ENCODE results near the gene SLC26A8. TPM values are rescaled to one million over a fixed set of nuclear protein-coding genes. Genes with fewer than 3 reads are reported as not detected.
A peak's percentile ranks its signal among the peaks of the same experiment; 100 is the strongest.
"Not testable (repeated sequence)": the region's sequence is repeated elsewhere in the genome, so short reads cannot be mapped to it uniquely, and the experiment has no call there.

The SLC26A8 gene
- total RNA-seq, 1 donor from 2014 or later, result 0.20 TPM

DNA sequence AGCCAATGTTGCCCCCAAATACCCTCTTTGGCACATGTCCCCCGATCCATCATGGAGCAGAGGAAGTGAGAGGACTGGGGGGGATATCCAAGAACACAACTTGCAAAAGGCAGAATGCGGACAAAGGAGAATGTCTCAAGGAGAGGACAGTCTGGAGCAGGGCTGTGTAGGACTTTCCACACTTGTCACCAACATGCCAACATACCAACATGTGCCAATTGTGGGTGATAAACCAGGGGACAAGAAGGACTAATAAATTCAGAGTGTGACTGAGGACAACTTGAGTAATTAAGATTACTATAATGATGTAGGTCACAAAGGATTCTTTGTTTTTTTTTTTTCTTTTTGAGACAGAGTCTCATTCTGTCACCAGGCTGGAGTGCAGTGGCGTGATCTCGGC lies 8.8 kb downstream of the SLC26A8 start:
- DNase-seq, result no peak

DNA sequence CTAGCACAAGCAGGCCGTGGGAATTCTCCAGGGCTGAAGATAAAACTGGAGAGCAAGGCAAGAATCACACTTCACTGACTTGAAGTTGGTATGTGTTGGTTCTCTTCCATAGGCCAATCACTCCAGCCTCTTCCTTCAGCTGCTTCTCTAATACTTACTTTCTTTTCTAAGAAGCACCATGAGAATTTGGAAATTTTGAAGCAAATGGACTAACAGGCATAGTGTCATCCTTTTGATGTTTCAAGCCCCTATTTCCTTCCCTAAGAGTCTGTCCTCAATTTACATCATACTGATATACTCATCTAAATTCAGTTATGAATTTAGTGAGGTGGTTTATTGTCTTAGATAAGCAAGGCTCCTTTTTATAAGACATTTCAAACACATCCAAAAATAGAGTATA lies 24.0 kb downstream of the SLC26A8 start:
- DNase-seq, result no peak

DNA sequence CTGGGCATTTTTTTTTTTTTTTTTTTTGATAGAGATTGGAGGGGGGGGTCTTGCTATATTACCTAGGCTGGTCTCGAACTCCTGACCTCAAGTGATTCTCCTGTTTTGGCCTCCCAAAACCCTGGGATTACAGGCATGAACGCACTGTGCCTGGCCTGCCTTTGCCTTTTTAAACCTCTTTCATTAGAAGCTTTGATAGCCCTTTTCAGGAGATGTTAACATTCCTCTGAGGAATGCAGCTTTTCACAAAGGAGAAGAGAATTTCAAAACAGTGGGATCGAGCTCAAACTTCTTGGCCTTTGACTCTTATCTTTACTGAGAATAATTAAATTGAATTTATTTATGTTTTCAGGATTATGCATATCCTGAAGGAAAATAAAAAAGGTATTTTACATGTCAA lies 31.3 kb downstream of the SLC26A8 start:
- DNase-seq, result no peak

DNA sequence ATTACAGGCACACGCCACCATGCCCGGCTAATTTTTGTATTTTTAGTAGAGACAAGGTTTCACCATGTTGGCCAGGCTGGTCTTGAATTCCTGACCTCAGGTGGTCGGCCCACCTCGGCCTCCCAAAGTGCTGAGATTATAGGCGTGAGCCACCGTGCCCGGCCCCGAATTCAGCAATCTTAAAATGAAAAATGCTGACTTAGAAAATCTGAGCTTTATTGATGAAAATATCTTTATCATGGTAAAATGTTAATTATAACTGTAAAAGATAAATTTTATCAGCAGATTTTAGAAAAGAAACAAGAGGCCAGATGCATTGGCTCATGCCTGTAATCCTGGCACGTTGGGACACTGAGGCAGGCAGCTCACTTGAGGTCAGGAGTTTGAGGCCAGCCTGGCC lies 36.4 kb downstream of the SLC26A8 start:
- DNase-seq, result not testable (repeated sequence)

DNA sequence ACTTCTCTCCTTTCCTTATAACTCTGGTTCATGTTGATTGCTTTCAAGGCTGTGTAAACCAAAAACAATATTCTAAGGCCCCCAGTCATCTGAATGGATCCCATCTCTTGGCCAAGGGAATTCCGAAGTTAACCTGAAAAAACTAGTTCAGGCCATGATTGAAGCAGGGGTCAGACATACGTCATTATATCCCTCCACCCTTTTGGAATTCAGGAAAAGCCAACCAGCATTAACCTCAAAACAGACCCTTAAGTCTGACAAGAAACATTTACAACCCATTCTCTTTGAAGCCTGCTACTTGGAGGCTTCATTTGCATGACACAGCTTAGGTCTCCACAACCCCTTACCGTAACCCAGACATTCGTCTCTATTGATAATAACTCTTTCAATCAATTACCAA lies 39.7 kb downstream of the SLC26A8 start:
- no peak for DNase-seq

DNA sequence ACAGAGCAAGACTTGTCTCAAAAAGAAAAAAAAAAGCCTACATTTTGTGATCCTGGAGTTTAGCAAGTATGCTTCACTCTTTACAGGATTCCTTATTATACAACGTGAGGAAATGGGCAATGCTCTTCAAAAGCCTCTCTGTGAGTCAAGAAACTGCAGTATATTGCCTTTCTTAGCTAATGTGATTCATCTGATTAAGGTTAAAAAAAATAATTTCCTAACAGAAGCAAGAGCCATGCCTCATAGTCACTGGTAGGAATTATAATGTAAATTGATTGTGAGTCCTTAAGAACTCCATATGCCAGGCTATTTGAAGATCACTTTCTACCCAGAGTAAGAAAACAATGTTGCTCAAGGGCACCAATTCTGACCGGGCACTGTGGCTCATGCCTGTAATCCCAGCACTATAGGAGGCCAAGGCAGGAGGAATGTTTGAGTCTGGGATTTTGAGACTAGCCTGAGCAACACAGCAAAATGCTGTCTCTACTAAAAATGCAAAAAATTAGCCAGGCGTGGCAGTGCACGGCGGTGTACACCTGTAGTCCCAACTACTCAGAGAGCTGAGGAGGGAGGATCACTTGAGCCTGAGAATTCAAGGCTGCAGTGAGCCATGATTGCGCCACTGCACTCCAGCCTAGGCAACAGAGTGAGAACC lies 43.3 kb downstream of the SLC26A8 start:
- no peak for DNase-seq

DNA sequence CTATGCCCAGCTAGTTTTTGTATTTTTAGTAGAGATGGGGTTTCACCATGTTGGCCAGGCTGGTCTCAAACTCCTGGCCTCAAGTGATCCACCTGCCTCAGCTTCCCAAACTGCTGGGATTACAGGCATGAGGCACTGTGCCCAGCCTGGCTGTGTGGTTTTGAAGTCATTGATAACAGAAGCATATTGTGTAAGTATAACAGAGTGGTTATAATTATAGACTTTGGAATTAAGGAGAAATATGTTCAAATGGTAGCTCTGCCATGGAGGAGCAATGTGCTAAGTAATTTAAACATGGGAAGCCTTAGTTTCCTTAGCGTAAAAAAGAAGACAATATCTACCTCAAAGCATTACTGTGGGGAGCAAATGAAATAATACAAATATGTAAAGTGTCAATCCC lies 44.3 kb downstream of the SLC26A8 start:
- not testable (repeated sequence) for DNase-seq

DNA sequence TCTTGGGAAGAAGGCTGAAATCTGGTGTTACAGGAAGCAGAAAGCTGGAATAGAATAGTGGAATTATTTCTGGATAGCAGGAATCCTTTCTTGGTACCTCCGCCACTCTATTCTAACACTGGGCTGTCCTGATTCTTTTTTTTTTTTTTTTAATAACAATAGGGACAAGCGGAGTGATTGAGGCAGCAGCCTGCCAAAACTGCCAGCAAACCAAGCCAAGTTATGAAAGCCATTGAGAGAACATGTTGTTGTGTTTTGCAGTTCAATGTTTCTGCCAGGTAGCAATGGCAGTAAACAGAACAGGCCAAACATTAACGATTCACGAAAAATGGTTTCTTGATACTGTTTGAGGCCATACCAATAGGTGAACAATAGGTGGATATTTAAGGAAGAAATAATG lies 47.1 kb downstream of the SLC26A8 start:
- no peak for DNase-seq

DNA sequence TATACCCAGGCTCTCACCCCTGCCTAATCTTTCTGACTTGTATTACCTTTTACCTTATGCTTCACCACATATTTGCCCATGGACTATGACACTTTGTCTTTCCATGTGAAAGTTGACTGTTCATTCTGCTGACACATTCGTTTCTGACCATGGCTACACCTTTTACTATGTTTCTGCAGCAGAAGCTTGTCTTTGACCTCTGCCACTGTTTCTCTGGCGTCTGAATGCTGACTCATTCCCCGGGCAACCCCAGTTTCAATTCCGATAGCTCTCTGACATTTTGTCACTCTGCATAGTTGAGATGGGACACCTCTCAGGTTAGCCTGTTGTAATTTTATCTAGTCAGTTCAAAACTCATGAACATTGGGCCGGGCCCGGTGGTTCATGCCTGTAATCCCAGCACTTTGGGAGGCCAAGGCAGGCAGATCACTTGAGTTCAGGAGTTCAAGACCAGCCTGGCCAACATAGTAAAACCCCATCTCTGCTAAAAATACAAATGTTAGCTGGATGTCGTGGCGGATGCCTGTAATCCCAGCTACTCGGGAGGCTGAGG lies 50.7 kb downstream of the SLC26A8 start:
- DNase-seq, result no peak

DNA sequence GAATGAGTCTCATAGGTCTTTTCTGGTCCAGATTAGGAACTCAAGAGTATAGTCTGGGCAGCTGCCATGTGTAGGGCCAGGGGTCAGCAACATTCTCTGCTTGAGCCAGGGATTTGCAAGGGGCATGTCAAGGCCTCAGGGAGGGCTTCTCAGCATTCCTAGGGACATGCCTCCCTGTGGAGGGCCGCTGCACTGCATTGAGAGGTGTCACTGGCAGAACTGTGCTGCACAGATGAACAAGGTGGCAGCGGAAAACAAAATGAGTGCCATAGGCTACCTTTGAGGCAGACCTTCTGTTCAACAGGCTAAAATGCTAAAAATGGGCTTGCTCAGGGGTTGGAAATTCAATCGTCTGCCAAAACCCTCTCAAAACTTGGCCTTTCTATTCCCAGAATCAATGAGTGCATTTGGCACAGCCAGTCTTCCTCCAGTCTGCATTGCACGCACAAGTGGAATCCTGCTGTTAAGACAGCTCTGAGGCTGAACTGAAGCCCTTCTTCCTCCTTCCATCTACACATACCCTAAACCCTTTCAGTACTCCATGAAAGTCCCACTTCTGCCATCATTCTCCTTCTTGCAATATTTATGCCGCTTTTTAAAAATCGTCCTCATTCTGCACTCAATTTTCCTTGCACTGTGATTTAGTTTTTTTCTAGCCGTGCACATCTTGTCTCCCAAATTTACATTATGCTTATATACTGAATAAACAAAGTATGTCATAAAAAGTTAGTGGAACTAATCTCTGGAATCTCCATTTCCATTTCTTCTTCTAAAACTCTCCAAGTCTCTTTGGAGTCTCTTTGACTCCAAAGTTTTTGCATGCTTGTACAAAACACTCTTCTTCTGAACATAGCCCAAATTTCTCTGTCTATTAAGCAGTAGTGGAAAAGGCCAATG lies 51.7 kb downstream of the SLC26A8 start:
- peak; percentile 29 for DNase-seq

DNA sequence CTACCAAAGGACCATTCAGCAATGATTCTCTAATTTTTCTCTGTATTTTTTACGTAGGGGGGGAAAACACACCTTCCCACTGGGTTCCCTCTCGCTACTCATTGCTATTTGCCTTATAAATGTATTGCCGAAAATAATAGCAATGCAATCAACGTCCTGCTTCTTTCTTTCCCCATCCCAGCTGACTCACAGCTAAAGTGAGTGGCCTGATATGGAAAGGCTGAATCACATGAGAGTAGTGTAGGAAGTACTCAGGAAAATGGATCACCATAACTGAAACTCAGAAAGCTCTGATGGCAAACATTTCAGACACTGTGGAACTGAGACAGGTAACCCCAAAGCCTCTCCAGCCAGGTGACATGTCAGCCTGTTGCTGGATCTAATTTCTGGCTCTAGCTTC lies 54.3 kb downstream of the SLC26A8 start:
- DNase-seq, result no peak

DNA sequence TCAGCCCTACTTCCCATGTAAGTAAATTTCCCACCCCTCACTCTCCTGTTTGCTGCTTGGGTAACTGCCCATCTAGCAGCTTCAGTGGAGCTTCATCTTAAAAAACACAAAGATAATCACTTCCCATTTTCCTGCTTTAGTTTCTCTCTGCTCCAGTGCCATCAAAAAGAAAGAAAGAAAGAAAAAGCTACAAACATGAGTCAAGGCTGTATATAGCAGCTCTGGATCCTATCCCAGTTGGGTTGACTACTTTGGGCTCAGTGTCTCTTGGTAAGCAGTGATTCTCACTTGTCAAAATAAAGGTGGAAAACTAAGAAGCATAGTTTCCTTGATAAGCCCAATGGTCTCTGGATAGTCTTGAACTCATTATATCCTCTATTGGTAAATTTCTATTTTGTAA lies 54.8 kb downstream of the SLC26A8 start:
- DNase-seq, result no peak

DNA sequence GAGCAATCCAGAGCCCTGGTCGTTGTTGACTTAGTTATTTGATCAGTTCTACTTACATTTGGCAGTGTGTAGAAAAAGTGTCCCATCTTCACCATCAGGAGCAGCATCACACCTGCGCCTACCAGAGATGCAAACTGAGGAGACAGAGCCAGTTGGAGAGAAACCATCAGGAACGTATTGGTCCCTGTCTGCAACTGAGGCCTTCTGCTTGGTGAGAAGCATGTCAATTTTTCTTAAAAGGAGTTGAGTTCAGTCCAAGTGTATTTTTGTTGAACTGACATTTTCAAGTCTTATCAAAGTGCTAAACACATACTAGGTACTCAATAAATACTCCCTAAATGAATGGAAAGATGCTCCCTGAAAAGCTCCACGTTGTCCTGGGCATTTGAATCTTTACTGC lies 55.6 kb downstream of the SLC26A8 start:
- DNase-seq, result no peak

DNA sequence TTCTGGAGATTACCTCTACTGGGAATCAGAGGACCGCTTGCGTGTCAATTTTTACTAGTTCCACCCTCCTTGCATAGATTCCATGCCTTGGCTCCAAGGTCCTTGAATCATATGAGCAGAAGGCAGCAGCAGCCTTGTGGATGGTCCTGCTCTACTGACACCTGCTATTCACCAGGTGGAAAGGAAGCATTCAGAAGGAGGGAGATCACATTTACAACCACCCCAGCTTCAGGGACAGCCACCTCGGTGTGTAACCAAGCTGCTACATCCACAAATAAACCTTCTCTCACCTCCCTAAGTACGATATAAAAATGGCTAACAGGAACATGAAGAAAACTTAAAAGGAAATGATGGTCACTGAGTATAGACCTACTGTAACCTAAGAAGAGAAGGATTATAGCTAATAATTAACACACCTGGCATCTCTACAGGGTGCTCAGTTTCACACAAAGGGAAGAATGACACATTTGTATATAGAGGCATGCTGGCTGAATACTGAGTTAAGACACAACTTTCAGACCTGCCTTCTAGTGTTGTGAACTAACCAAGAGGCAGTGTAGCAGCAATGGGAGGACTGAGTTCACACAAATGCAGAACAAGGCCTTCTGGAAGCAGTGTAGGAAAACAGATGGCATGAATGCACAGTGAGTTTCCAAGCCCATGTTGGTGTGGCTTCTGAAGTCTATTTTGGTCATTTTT lies 57.2 kb downstream of the SLC26A8 start:
- DNase-seq, result no peak

DNA sequence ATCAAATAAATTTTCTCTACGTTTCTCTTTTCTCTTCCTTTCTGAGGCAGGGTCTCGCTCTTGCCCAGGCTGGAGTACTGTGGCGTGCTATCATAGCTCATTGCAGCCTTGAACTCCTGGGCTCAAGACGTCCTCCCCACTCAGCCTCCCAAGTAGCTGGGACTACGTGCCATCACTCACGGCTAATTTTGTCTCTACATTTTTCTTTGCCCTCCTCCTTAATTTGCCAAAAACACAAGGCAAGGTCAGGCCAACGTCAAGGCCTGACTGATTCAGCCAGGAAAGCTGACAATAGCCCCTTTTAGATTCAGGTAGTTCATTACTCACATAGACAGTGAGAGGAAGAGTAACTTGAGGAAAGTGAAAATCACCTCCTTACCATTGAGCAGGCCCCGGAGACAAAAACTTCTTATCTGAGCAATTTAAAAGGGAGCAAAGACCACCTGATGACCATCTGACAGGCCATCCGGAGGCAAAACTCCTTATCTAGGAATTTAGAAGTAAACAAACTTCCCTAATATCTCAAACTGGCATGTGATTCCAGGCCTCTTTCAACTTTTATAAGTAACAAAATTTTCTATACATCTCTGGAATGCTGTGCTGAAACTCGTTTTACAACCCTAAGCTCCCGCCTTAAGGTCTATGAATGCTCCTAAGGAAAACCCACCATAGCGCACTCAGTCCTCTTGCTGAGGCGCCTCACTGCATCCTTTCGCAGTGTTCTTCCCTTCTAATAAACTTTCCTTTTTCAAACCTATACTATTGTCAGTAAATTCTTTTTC lies 61.5 kb downstream of the SLC26A8 start:
- no peak for DNase-seq

DNA sequence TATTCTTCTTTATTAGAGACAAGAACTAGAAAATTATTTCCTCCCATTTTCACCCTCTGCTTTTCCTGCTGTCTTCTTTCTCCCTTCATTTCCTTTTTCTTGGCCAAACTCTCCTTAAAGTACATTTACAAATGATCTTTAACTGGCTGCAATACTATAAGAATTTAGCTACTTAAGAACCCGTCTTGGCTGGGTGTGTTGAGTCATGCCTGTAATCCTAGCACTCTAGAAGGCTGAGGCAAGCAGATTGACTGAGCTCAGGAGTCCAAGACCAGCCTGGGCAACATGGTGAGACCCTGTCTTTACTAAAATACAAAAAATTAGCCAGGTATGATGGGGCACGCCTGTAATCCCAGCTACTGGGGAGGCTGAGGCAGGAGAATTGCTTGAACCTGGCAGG lies 64.3 kb downstream of the SLC26A8 start:
- no peak for DNase-seq

DNA sequence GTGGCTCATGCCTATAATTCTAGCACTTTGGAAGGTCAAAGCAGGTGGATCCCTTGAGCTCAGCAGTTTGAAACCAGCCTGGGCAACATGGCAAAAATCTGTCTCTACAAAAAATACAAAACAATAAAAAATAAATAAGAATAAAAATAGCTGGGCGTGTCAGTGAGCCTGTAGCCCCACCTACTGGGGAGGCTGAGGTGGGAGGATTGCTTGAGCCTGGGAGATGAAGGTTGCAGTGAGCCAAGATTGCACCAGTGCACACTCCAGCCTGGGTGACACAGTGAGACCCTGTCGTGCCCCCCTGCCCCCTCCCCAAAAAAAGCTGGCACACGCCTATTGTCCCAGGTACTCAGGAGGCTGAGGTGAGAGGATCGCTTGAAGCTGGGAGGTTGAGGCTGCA lies 68.5 kb downstream of the SLC26A8 start:
- no peak for DNase-seq

DNA sequence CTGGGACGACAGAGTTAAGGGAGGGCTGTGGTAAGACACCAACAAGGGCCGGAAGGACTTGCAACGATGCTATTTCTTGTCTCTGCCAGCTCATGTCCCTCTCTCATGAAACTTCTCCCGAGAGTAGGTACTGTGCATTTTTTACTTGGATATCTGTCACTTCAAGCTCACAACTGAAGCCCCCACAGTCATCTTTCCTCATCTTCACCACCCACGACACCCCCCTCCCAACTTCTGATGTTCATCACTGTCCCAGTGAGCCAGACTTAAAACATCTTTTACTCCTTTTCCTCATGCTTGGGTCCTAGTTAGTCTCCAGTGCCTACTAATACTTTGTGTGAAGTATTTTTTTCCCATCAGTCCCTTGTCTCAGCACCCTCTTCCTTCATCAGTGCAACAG lies 68.9 kb downstream of the SLC26A8 start:
- DNase-seq, result no peak

DNA sequence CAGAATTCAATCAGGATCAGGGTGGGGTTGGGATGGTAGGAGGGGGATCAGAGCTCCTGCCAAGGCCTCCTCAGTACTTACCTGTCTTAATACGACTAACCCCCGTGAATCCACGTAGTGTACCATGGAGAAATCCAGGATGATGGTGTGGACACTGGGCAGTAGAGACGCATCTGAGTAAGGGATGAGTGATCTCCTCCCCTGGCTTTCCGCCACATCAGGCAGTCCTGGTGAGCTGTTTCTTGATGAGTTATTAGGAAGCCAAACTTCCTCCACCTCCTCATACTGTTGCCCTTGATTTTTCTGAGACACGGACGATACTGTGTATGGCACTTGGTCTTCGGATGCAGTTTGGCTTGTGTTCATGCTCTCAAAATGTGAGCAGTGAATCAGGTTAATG lies 69.4 kb downstream of the SLC26A8 start:
- no peak for DNase-seq

DNA sequence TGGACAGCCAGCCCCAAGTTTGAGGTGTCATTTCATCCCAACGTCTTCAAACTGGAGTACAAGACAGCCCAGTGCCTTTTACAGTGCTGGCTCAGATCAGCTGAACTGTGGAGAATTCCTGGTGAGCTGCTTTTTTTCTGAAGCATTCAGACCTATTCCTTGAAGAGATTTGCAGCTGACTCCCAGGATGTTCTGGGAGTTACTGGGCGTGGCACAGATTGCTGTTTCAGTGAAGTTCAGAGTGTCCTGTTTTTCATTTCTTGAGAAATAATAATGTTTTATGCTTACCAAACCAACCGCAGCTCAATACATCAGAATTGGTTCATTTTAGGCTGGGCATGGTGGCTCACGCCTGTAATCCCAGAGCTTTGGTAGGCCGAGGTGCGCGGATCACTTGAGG lies 70.1 kb downstream of the SLC26A8 start:
- no peak for DNase-seq

DNA sequence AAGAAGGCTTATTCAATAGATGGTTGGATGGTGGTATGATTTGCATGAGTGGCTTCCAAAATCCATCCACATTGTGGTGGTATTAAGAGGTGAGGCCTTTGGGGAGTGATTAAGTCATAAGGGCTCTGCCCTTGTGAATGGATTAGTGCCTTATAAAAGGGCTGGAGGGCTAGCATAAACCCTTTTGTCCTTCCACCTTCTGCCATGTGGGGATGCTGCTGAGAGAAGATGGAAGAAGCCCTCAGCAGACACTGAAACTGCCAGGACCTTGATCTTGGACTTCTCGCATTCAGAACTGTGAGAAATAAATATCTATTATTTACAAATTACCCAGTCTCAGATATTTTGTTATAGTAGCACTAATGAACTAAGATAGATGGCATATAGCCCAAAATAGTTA lies 75.7 kb downstream of the SLC26A8 start:
- DNase-seq, result no peak

DNA sequence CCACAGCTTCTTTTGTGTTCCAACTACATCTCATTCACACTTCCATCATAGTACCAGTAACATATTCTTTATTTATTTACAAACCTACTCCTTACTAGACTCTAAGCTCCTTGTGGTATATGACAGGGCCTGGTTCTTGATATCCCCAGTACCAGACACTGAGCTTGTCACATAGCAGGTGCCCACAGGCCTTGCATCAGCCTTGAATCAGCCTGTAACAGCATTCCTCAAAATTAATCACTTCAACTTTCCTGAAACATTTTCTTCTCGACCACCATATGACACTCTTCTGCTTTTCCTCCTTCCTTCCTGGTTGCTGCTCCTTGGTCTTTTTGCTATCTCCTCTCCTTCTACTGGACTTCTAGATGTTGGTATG lies 78.8 kb downstream of the SLC26A8 start:
- no peak for DNase-seq
